ENCODE measurements around the gene KLHL5. TPM values are rescaled to one million over a fixed set of nuclear protein-coding genes. Genes with fewer than 3 reads are reported as not detected.

The KLHL5 gene
- total RNA-seq, 1 experiment from 2014 or later: 84.8 TPM

DNA sequence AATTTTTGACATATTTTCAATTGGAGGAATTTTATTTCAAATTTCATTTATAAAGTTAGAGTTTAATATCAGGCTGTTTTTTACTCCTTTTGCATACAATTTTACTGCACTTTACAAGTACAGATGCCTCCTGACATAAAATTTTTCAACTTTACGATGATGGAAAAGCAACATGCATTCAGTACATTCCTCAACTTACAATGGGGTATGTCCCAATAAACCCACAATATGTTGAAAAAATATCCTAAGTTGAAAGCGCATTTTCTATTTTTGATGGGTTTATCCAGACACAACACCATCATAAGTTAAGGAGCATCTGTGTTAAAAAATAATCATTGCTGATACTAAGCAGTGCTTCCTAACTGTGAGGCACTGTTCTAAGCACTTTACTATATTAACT is 4.3 kb downstream of the KLHL5 start:
- BruUV-seq (replicated peaks): no TSS peak
- Histone ChIP-seq H3K9ac (ENCODE audit: low read length) (no peak overlapping the region), H3K36me3 (ENCODE audit: low read depth, low read length) (no peaks in the 10 kb centered on the region), H3F3A (ENCODE audit: low read length, unreplicated experiment) (no peaks in the 10 kb centered on the region), H4K20me1 (ENCODE audit: low read length) (0 out of 2 replicates have a peak, but pooled peaks cover 3% of the 10 kb centered on the region), H3K79me2 (ENCODE audit: low read length) (peaks cover 86% of the 10 kb centered on the region), H3K9me3 (ENCODE audit: low read length) (no peaks in the 10 kb centered on the region), H2AFZ (ENCODE audit: low read length) (no peak overlapping the region), H3K4me1 (ENCODE audit: insufficient read depth, low read length) (no peaks in the 10 kb centered on the region), H3K4me3 (ENCODE audit: low read length) (no peak overlapping the region), H3K9me2 (replicated peaks; ENCODE audit: low read length) (no peaks in the 10 kb centered on the region), H3K27me3 (ENCODE audit: low read length) (no peaks in the 10 kb centered on the region), H3K4me2 (ENCODE audit: low read length) (no peak overlapping the region), H3K27ac (ENCODE audit: low read length) (no peak overlapping the region)
- intact Hi-C loops (cut with micrococcal nuclease): no loop called here
- no peak for TF ChIP-seq EZH2phosphoT487 (IDR thresholded peaks at IDR 0.05; ENCODE audit: borderline replicate concordance, low read length)
- TF ChIP-seq, protein P1, sequence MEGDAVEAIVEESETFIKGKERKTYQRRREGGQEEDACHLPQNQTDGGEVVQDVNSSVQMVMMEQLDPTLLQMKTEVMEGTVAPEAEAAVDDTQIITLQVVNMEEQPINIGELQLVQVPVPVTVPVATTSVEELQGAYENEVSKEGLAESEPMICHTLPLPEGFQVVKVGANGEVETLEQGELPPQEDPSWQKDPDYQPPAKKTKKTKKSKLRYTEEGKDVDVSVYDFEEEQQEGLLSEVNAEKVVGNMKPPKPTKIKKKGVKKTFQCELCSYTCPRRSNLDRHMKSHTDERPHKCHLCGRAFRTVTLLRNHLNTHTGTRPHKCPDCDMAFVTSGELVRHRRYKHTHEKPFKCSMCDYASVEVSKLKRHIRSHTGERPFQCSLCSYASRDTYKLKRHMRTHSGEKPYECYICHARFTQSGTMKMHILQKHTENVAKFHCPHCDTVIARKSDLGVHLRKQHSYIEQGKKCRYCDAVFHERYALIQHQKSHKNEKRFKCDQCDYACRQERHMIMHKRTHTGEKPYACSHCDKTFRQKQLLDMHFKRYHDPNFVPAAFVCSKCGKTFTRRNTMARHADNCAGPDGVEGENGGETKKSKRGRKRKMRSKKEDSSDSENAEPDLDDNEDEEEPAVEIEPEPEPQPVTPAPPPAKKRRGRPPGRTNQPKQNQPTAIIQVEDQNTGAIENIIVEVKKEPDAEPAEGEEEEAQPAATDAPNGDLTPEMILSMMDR (conservative IDR thresholded peaks at IDR 0.05; ENCODE audit: low read depth, low read length): no peak
- no peak for TF ChIP-seq EZH2 (IDR thresholded peaks at IDR 0.05; ENCODE audit: low read length, unreplicated experiment)
- ChIA-PET POLR2A (ENCODE audit: unreplicated experiment) (no interaction called here), CTCF (no interaction called here)
- ATAC-seq (no peak), DNase-seq (no peak)

DNA sequence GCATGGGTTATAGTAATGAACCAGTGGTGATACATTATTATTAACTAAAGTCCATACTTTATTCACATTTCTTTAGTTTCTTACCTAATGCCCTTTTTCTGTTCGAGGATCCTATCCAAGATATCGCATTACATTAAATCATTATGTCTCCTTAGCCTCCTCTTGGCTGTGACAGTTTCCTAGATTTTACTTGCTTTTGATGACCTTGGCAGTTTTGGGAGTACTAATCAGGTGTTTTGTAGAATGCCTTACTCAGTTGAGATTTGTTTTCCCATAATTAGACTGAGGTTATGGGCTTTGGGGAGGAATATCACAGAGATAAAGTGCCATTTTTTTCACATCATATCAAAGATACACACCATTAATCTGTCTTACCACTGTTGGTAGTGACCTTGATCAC is 5.0 kb downstream of the KLHL5 start:
- Histone ChIP-seq H3K27me3 (ENCODE audit: low read length) (no peaks in the 10 kb centered on the region), H2AFZ (ENCODE audit: low read length) (no peak overlapping the region), H3F3A (ENCODE audit: low read length, unreplicated experiment) (no peaks in the 10 kb centered on the region), H3K4me2 (ENCODE audit: low read length) (no peak overlapping the region), H3K4me3 (ENCODE audit: low read length) (no peak overlapping the region), H3K79me2 (ENCODE audit: low read length) (peaks cover 84% of the 10 kb centered on the region), H3K9me3 (ENCODE audit: low read length) (no peaks in the 10 kb centered on the region), H4K20me1 (ENCODE audit: low read length) (0 out of 2 replicates have a peak, but pooled peaks cover 3% of the 10 kb centered on the region), H3K27ac (ENCODE audit: low read length) (no peak overlapping the region), H3K9me2 (replicated peaks; ENCODE audit: low read length) (no peaks in the 10 kb centered on the region), H3K9ac (ENCODE audit: low read length) (no peak overlapping the region), H3K36me3 (ENCODE audit: low read depth, low read length) (no peaks in the 10 kb centered on the region), H3K4me1 (ENCODE audit: insufficient read depth, low read length) (no peaks in the 10 kb centered on the region)
- ATAC-seq (no peak), DNase-seq (no peak)
- intact Hi-C loops (cut with micrococcal nuclease): no loop called here
- CTCF ChIA-PET: no interaction called here
- no TSS peak for BruUV-seq (replicated peaks)
- TF ChIP-seq EZH2 (IDR thresholded peaks at IDR 0.05; ENCODE audit: low read length, unreplicated experiment) (no peak), EZH2phosphoT487 (IDR thresholded peaks at IDR 0.05; ENCODE audit: borderline replicate concordance, low read length) (no peak)
- TF ChIP-seq, protein P1 (conservative IDR thresholded peaks at IDR 0.05; ENCODE audit: low read depth, low read length): no peak
- POLR2A ChIA-PET (ENCODE audit: unreplicated experiment): no interaction called here

DNA sequence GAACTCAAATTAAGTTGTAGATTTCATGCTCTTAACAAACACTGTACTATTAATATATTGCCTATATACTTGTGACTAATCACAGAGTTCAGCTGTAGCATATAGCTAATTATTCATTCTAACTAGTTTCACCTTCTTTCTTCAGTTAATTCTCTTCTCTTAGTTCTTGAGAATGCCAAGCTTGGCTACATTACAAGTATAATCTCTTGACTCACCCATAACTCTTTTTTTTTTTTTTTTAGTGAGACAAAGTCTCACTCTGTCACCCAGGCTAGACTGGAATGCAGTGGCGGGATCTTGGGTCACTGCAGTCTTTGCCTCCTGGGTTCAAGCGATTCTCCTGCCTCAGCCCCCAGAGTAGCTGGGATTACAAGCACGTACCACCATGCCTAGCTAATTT is 5.4 kb downstream of the KLHL5 start:
- Histone ChIP-seq H3K9ac (ENCODE audit: low read length) (no peak overlapping the region), H4K20me1 (ENCODE audit: low read length) (no peaks in the 10 kb centered on the region), H3K4me3 (ENCODE audit: low read length) (no peak overlapping the region), H3K9me2 (replicated peaks; ENCODE audit: low read length) (no peaks in the 10 kb centered on the region), H2AFZ (ENCODE audit: low read length) (no peak overlapping the region), H3K4me1 (ENCODE audit: insufficient read depth, low read length) (no peaks in the 10 kb centered on the region), H3K36me3 (ENCODE audit: low read depth, low read length) (no peaks in the 10 kb centered on the region), H3K27me3 (ENCODE audit: low read length) (no peaks in the 10 kb centered on the region), H3K9me3 (ENCODE audit: low read length) (no peaks in the 10 kb centered on the region), H3K4me2 (ENCODE audit: low read length) (no peak overlapping the region), H3K27ac (ENCODE audit: low read length) (no peak overlapping the region), H3K79me2 (ENCODE audit: low read length) (peaks cover 83% of the 10 kb centered on the region), H3F3A (ENCODE audit: low read length, unreplicated experiment) (no peaks in the 10 kb centered on the region)
- CTCF ChIA-PET: interaction anchor here (0.7 kb wide), 1 partner anchor 17 kb away, joined by 9 read pairs; no protein-coding TSS in a partner anchor
- BruUV-seq (replicated peaks): no TSS peak
- POLR2A ChIA-PET (ENCODE audit: unreplicated experiment): no interaction called here
- intact Hi-C loops (cut with micrococcal nuclease): no loop called here
- TF ChIP-seq, protein P1 (conservative IDR thresholded peaks at IDR 0.05; ENCODE audit: low read depth, low read length): no peak
- no peak for TF ChIP-seq EZH2 (IDR thresholded peaks at IDR 0.05; ENCODE audit: low read length, unreplicated experiment)
- no peak for TF ChIP-seq EZH2phosphoT487 (IDR thresholded peaks at IDR 0.05; ENCODE audit: borderline replicate concordance, low read length)
- ATAC-seq (no peak), DNase-seq (no peak)

Measured in PC-3 (cell line).